ENCODE results near the gene UQCRH. TPM values are rescaled to one million over a fixed set of nuclear protein-coding genes. Genes with fewer than 3 reads are reported as not detected.
"Not testable (repeated sequence)": the region's sequence is repeated elsewhere in the genome, so short reads cannot be mapped to it uniquely, and the experiment has no call there.

UQCRH gene
- total and polyA plus RNA-seq, 2 experiments from 2014 or later, result 597 to 698 TPM

GRCh38 chr1:46325285-46326076 lies 22.0 kb downstream of the UQCRH start:
- not testable (repeated sequence) for H3K4me1 ChIP-seq (ENCODE audit: low read depth); H3K27ac ChIP-seq; H3K27me3 ChIP-seq; DNase-seq (ENCODE audit: low read depth in 1 of 2, low spot score in 1 of 2); H3K9me3 ChIP-seq (ENCODE audit: low read depth); H3K36me3 ChIP-seq; H3K4me3 ChIP-seq

- not testable (repeated sequence) for DNase-seq (ENCODE audit: low read depth in 1 of 2, low spot score in 1 of 2); H3K4me3 ChIP-seq; H3K36me3 ChIP-seq; H3K27ac ChIP-seq; H3K4me1 ChIP-seq (ENCODE audit: low read depth); H3K9me3 ChIP-seq (ENCODE audit: low read depth); H3K27me3 ChIP-seq
Measured at GRCh38 chr1:46328182-46328581, 24.7 kb downstream of the UQCRH start.

- not testable (repeated sequence) for DNase-seq (ENCODE audit: low read depth in 1 of 2, low spot score in 1 of 2); H3K9me3 ChIP-seq (ENCODE audit: low read depth); H3K4me3 ChIP-seq; H3K36me3 ChIP-seq; H3K27ac ChIP-seq; H3K27me3 ChIP-seq; H3K4me1 ChIP-seq (ENCODE audit: low read depth)
Measured at GRCh38 chr1:46329807-46330206, 26.3 kb downstream of the UQCRH start.

GRCh38 chr1:46330381-46330780 lies 26.9 kb downstream of the UQCRH start:
- DNase-seq (ENCODE audit: low read depth in 1 of 2, low spot score in 1 of 2); H3K9me3 ChIP-seq (ENCODE audit: low read depth); H3K36me3 ChIP-seq; H3K4me1 ChIP-seq (ENCODE audit: low read depth); H3K27ac ChIP-seq; H3K4me3 ChIP-seq; H3K27me3 ChIP-seq: not testable (repeated sequence)

- not testable (repeated sequence) for H3K36me3 ChIP-seq; H3K27me3 ChIP-seq; H3K9me3 ChIP-seq (ENCODE audit: low read depth); H3K4me3 ChIP-seq; H3K4me1 ChIP-seq (ENCODE audit: low read depth)
- peak overlapping the region; percentile 48 for H3K27ac ChIP-seq
- peak in 1 of 2 donors; percentile 5 for DNase-seq (ENCODE audit: low read depth in 1 of 2, low spot score in 1 of 2)
Measured at GRCh38 chr1:46331786-46332540, 28.5 kb downstream of the UQCRH start.

GRCh38 chr1:46333300-46334029 lies 30.0 kb downstream of the UQCRH start:
- no peaks in the 10 kb centered on the region for H3K27me3 ChIP-seq
- no peak overlapping the region for H3K4me3 ChIP-seq
- no peaks in the 10 kb centered on the region for H3K9me3 ChIP-seq (ENCODE audit: low read depth)
- peak; percentile 40 for TF ChIP-seq CTCF (IDR thresholded peaks at IDR 0.05; ENCODE audit: low read depth, low read length)
- H3K4me1 ChIP-seq (ENCODE audit: low read depth), result no peaks in the 10 kb centered on the region
- peak; percentile 18 to 48 for DNase-seq (ENCODE audit: low read depth in 1 of 2, low spot score in 1 of 2)
- no peaks in the 10 kb centered on the region for H3K36me3 ChIP-seq
- H3K27ac ChIP-seq, result no peak overlapping the region

- Histone ChIP-seq H3K36me3 (no peaks in the 10 kb centered on the region), H3K27ac (no peak overlapping the region)
- no peak for TF ChIP-seq CTCF (IDR thresholded peaks at IDR 0.05; ENCODE audit: low read depth, low read length)
Measured at GRCh38 chr1:46334030-46334384, 30.5 kb downstream of the UQCRH start.

GRCh38 chr1:46335081-46335480 lies 31.6 kb downstream of the UQCRH start:
- DNase-seq (ENCODE audit: low read depth in 1 of 2, low spot score in 1 of 2), result no peak
- Histone ChIP-seq H3K27me3 (no peaks in the 10 kb centered on the region), H3K27ac (no peak overlapping the region), H3K4me3 (no peak overlapping the region), H3K36me3 (no peaks in the 10 kb centered on the region), H3K9me3 (ENCODE audit: low read depth) (no peaks in the 10 kb centered on the region), H3K4me1 (ENCODE audit: low read depth) (peaks cover 5% of the 10 kb centered on the region)
- no peak for TF ChIP-seq CTCF (IDR thresholded peaks at IDR 0.05; ENCODE audit: low read depth, low read length)

More at GRCh38 chr1:46334030-46334384, 30.5 kb downstream of the UQCRH start:
- Histone ChIP-seq H3K27me3 (no peaks in the 10 kb centered on the region), H3K4me3 (no peak overlapping the region), H3K4me1 (ENCODE audit: low read depth) (no peaks in the 10 kb centered on the region), H3K9me3 (ENCODE audit: low read depth) (no peaks in the 10 kb centered on the region)
- DNase-seq (ENCODE audit: low read depth in 1 of 2, low spot score in 1 of 2), result no peak

GRCh38 chr1:46337409-46337808 lies 33.9 kb downstream of the UQCRH start:
- H3K27ac ChIP-seq; H3K9me3 ChIP-seq (ENCODE audit: low read depth); H3K36me3 ChIP-seq; H3K27me3 ChIP-seq; H3K4me3 ChIP-seq; H3K4me1 ChIP-seq (ENCODE audit: low read depth); DNase-seq (ENCODE audit: low read depth in 1 of 2, low spot score in 1 of 2): not testable (repeated sequence)

Measured in cardiac muscle cell (in vitro differentiated cells and primary cell).